Mammary epithelial cell (primary cell): ENCODE data around the gene CIRBP.

Experiments used
- EZH2 ChIP-seq: IDR thresholded peaks from 2 replicates; pipeline ENCODE4 v1.6.1; 2012; ENCODE audit warnings: low read length, inconsistent platforms, borderline replicate concordance
- TF ChIP-seq, protein P1 (sequence below), 2 donors: IDR thresholded peaks in 1 of 2; conservative IDR thresholded peaks in 1 of 2; 2 replicates each; pipeline ENCODE4 v1.5.1; 2011 to 2012; ENCODE audit warnings: inconsistent platforms in 2 of 2, low read length in 2 of 2, mild to moderate bottlenecking in 2 of 2, control low read depth in 1 of 2, low read depth in 1 of 2; ENCODE audit not compliant: insufficient read depth in 1 of 2; ENCODE audit errors: extremely low read depth in 1 of 2

DNA sequence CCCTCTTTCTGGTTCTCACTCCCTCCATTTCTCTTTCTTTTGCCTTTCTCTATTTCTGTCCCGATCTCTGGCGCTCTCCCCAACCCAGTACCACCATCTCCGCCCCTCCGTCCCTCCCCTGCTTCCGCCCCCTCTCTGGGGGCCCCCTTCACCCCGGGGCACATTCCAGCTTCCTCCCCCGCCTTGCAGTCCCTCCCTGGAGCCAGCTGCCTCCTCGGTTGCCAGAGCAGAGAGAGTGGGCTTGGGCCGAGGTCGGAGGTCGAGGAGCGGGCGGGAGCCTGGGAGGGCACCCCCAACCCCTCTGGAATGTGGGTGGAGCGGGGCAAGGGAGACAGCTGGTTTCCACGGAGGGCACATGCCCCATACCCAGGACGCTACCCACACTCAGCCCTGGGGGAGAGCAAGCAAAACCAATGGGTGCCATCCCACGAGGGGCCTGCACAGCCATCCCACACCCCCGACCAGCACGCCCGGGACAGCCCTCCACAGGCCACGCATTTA is 6.5 kb upstream of the CIRBP start:
- TF ChIP-seq, protein P1, sequence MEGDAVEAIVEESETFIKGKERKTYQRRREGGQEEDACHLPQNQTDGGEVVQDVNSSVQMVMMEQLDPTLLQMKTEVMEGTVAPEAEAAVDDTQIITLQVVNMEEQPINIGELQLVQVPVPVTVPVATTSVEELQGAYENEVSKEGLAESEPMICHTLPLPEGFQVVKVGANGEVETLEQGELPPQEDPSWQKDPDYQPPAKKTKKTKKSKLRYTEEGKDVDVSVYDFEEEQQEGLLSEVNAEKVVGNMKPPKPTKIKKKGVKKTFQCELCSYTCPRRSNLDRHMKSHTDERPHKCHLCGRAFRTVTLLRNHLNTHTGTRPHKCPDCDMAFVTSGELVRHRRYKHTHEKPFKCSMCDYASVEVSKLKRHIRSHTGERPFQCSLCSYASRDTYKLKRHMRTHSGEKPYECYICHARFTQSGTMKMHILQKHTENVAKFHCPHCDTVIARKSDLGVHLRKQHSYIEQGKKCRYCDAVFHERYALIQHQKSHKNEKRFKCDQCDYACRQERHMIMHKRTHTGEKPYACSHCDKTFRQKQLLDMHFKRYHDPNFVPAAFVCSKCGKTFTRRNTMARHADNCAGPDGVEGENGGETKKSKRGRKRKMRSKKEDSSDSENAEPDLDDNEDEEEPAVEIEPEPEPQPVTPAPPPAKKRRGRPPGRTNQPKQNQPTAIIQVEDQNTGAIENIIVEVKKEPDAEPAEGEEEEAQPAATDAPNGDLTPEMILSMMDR (conservative IDR thresholded peaks at IDR 0.05 in 1 of 2, IDR thresholded peaks at IDR 0.05 in 1 of 2; ENCODE audit: extremely low read depth in 1 of 2, insufficient read depth in 1 of 2, low read depth in 1 of 2, low read length in 2 of 2): no peak
- no peak for TF ChIP-seq EZH2
